GM12892 (cell line): Measurements from ENCODE around the gene MYL11.

Experiments used
- POLR2A ChIP-seq: IDR thresholded peaks from 2 replicates; pipeline ENCODE4 v1.6.1; 2011; ENCODE audit warnings: low read depth, low read length, control low read depth
- TAF1 ChIP-seq: IDR thresholded peaks from 2 replicates; pipeline ENCODE4 v1.6.1; 2011; ENCODE audit warnings: low read depth, mild to moderate bottlenecking, control low read depth, low read length, borderline replicate concordance

- no peak for TF ChIP-seq POLR2A
- no peak for TF ChIP-seq TAF1
These were observed 7.1 kb upstream of the MYL11 start for GRCh38 chr16:30367349-30368009.
